OCI-LY7 (cell line): Measurements from ENCODE around the gene SPAG9. TPM values are rescaled to one million over a fixed set of nuclear protein-coding genes. Genes with fewer than 3 reads are reported as not detected.

Experiments
- BruUV-seq: library from RNA; stranded (reverse); fragments of 400-500 nt; replicated peaks from 2 replicates; lab custom pipeline; 2021; lab: Mats Ljungman, UMichigan
- CTCF ChIA-PET: fragments of 300-600 bp; sonication (Branson Sonifier 250); formaldehyde crosslinking; loops from one replicate; lab custom pipeline; 2022; ENCODE audit warnings: antibody characterized with exemption; ENCODE audit not compliant: unreplicated experiment; lab: Charles Lee
- POLR2A ChIA-PET: fragments of 300-600 bp; sonication (Branson Sonifier 250); formaldehyde crosslinking; loops from one replicate; lab custom pipeline; 2022; ENCODE audit warnings: antibody characterized with exemption; lab: Charles Lee
- DNase-seq: peaks from one replicate; pipeline ENCODE4 v3.0.0-alpha.2; 2015; ENCODE audit warnings: low spot score
- H2AFZ ChIP-seq: fragments of 200-600 bp; sonication (generic), shearing (Covaris generic); 2 replicates; pipeline ENCODE4 v1.6.1; 2014; ENCODE audit warnings: mild to moderate bottlenecking, antibody characterized with exemption, low read length, moderate library complexity
- H3K27ac ChIP-seq: fragments of 200-600 bp; sonication (generic); 2 replicates; pipeline ENCODE4 v1.5.1; 2014; ENCODE audit warnings: mixed run types, low read depth, mild to moderate bottlenecking, moderate library complexity, low read length, inconsistent platforms; ENCODE audit not compliant: poor library complexity, severe bottlenecking
- H3K36me3 ChIP-seq: fragments of 200-600 bp; sonication (generic); 2 replicates; pipeline ENCODE4 v1.6.1; 2014; ENCODE audit warnings: mild to moderate bottlenecking, antibody characterized with exemption, low read length, moderate library complexity, mixed read lengths; ENCODE audit not compliant: insufficient read depth
- H3K4me1 ChIP-seq: fragments of 200-600 bp; sonication (generic); 2 replicates; pipeline ENCODE4 v1.5.1; 2014; ENCODE audit warnings: mild to moderate bottlenecking, low read length; ENCODE audit not compliant: insufficient read depth, poor library complexity, severe bottlenecking
- H3K4me2 ChIP-seq: fragments of 200-600 bp; sonication (generic); 2 replicates; pipeline ENCODE4 v1.6.1; 2014; ENCODE audit warnings: mild to moderate bottlenecking, low read length
- H3K4me3 ChIP-seq: fragments of 200-600 bp; sonication (generic); 2 replicates; pipeline ENCODE4 v1.5.1; 2014; ENCODE audit warnings: mild to moderate bottlenecking, low read depth, low read length; ENCODE audit not compliant: poor library complexity, severe bottlenecking
- H3K79me2 ChIP-seq: fragments of 200-600 bp; sonication (generic); 2 replicates; pipeline ENCODE4 v1.6.1; 2016; ENCODE audit warnings: low read depth, mild to moderate bottlenecking, low read length, moderate library complexity, mixed read lengths; ENCODE audit not compliant: insufficient read depth
- H3K9me2 ChIP-seq: fragments of 200-600 bp; sonication (generic); 2 replicates; pipeline ENCODE4 v1.6.1; 2016; ENCODE audit warnings: mild to moderate bottlenecking, low read length, mixed read lengths; ENCODE audit not compliant: insufficient read depth
- H3K9me3 ChIP-seq: fragments of 200-600 bp; sonication (generic); 2 replicates; pipeline ENCODE4 v1.6.1; 2014; ENCODE audit warnings: mild to moderate bottlenecking, mixed run types, low read length, mixed read lengths
- H4K20me1 ChIP-seq: fragments of 200-600 bp; sonication (generic); 2 replicates; pipeline ENCODE4 v1.6.1; 2014; ENCODE audit warnings: mild to moderate bottlenecking, antibody characterized with exemption, low read length, moderate library complexity, mixed read lengths; ENCODE audit not compliant: insufficient read depth
- CTCF ChIP-seq: fragments of 200-600 bp; sonication (generic); conservative IDR thresholded peaks from 2 replicates; pipeline ENCODE4 v1.5.1; 2014; ENCODE audit warnings: mild to moderate bottlenecking, antibody characterized with exemption, low read length, moderate library complexity, mixed read lengths
- EZH2phosphoT487 ChIP-seq: fragments of 200-600 bp; sonication (generic); IDR thresholded peaks from 2 replicates; pipeline ENCODE4 v1.6.1; 2018; ENCODE audit warnings: low read depth, borderline replicate concordance, mild to moderate bottlenecking, mixed run types, antibody characterized with exemption, low read length, moderate library complexity, mixed read lengths
- intact Hi-C: fragments of 100-400 bp; cut with micrococcal nuclease; formaldehyde crosslinking; loops from one replicate; pipeline ENCODE4 v1.10.0; 2022; ENCODE audit not compliant: unreplicated experiment
- total RNA-seq, 2 experiments: library from RNA; depleted of rRNA in 1 of 2; stranded (reverse); fragments of >200 nt in 1 of 2; shearing (Covaris generic) in 1 of 2; gene quantifications; 2 replicates each; pipeline ENCODE4 v1.2.3, GENCODE V29; 2014 to 2022

SPAG9 gene
- total RNA-seq, 2 experiments from 2014 or later: 75.5 to 78.9 TPM

- no peaks in the 10 kb centered on the region for H3K9me2 ChIP-seq
- BruUV-seq: no TSS peak
These were observed 84.6 kb downstream of the SPAG9 start for GRCh38 chr17:51036084-51036483.

DNA sequence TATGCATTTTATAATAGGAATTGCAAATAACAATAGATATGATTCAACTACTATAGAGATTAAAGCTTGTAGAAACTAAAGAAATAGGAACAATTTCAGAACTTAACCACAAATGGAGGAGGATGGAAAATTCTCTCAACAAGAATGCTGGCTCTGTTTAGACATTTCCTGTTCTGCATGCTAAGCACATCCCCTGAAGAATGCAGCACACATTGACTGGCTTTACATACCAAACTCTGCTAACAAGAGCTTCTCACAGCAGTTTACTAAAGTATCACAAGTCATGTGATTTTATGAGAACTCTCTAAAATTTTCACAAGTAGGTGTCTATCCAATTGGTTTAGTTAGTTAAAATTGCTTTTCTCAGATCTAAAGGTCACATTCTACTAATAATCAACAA lies 85.2 kb downstream of the SPAG9 start:
- no peak for TF ChIP-seq EZH2phosphoT487
- TF ChIP-seq CTCF: no peak
- Histone ChIP-seq H3K4me1 (peaks cover 19% of the 10 kb centered on the region), H3K4me2 (no peak overlapping the region), H3K9me2 (no peaks in the 10 kb centered on the region), H3K36me3 (peaks cover 57% of the 10 kb centered on the region), H3K4me3 (no peak overlapping the region), H3K79me2 (peaks cover 1% of the 10 kb centered on the region; the same call in 1 of the 2 replicates), H3K27ac (no peak overlapping the region), H4K20me1 (no peaks in the 10 kb centered on the region), H2AFZ (no peak overlapping the region), H3K9me3 (no peaks in the 10 kb centered on the region)
- ChIA-PET POLR2A (interaction anchor here (0.5 to 1.8 kb wide), 3 partner anchors 9 to 88 kb away, joined by 3 to 5 read pairs (median 3); no protein-coding TSS in a partner anchor), CTCF (no interaction called here)
- intact Hi-C loops: no loop called here
- DNase-seq: peak; percentile 28
- BruUV-seq: no TSS peak

More at GRCh38 chr17:51036084-51036483, 84.6 kb downstream of the SPAG9 start:
- ChIA-PET CTCF (no interaction called here), POLR2A (interaction anchor here (0.5 to 1.8 kb wide), 2 partner anchors 10 kb away, joined by 3 to 5 read pairs; no protein-coding TSS in a partner anchor)
- no peak overlapping the region for H3K4me2 ChIP-seq
- no peaks in the 10 kb centered on the region for H3K79me2 ChIP-seq
- no peak overlapping the region for H3K27ac ChIP-seq
- no peak overlapping the region for H2AFZ ChIP-seq
- no peak overlapping the region for H3K4me3 ChIP-seq
- TF ChIP-seq EZH2phosphoT487: no peak
- TF ChIP-seq CTCF: no peak
- H3K4me1 ChIP-seq: peaks cover 16% of the 10 kb centered on the region
- peaks cover 59% of the 10 kb centered on the region for H3K36me3 ChIP-seq
- DNase-seq: no peak
- intact Hi-C loops: no loop called here
- no peaks in the 10 kb centered on the region for H3K9me3 ChIP-seq
- H4K20me1 ChIP-seq: no peaks in the 10 kb centered on the region

- intact Hi-C loops: no loop called here
- Histone ChIP-seq H4K20me1 (no peaks in the 10 kb centered on the region; the same call in 1 of the 2 replicates), H3K4me2 (no peak overlapping the region), H3K9me3 (no peaks in the 10 kb centered on the region), H3K4me3 (no peak overlapping the region), H3K79me2 (peaks cover 3% of the 10 kb centered on the region; the same call in 1 of the 2 replicates), H2AFZ (no peak overlapping the region), H3K9me2 (no peaks in the 10 kb centered on the region), H3K27ac (no peak overlapping the region), H3K36me3 (peaks cover 52% of the 10 kb centered on the region), H3K4me1 (peaks cover 26% of the 10 kb centered on the region)
- CTCF ChIA-PET: no interaction called here
- BruUV-seq: no TSS peak
- no peak for DNase-seq
- POLR2A ChIA-PET: interaction anchor here (0.6 to 1.8 kb wide), 2 partner anchors 11 to 88 kb away, joined by 3 to 5 read pairs; no protein-coding TSS in a partner anchor
- TF ChIP-seq CTCF (no peak), EZH2phosphoT487 (no peak)
These were observed 85.9 kb downstream of the SPAG9 start for GRCh38 chr17:51034800-51035199.
